Measurements from ENCODE around the gene ZNF598.
A peak's percentile ranks its signal among the peaks of the same experiment; 100 is the strongest.

Gene ZNF598

DNA sequence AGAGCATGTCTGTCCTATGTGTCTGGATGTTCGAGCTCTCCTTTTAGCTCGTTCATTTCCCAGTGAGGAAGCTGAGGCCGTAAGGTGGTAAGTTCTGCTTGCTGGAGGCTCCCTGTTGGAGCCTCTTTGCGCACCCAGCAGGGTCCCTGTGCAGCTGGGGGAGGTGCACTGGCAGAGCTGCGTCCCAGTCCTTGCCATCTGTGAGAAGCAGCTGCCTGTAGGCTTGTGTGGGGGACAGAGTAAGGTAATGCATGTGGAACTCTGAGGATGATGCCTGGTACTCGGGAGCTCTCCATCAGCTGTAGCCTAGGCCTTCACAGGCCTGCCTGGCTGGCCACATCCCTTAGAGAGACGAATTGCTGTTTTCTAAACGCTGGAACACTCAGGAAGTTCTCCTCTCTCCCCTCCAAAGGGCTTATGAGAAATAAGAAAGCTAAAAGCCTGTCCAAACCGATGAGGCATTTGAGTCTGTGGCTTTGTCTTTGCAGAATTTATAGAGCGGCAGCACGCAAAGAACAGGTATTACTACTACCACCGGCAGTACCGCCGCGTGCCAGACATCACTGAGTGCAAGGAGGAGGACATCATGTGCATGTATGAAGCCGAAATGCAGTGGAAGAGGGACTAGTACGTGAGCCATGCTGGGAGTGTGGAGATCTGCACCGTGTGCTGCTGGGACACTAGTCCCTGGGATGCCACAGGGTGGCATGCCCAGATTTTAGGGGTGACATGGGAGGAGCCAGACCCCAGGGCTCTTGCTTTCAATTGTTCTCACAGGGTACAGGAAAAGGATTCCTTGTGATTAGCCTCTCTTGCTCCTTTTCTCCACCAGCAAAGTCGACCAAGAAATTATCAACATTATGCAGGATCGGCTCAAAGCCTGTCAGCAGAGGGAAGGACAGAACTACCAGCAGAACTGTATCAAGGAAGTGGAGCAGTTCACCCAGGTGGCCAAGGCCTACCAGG lies 48.7 kb downstream of the ZNF598 start (continued):
- TF ChIP-seq, protein P1, sequence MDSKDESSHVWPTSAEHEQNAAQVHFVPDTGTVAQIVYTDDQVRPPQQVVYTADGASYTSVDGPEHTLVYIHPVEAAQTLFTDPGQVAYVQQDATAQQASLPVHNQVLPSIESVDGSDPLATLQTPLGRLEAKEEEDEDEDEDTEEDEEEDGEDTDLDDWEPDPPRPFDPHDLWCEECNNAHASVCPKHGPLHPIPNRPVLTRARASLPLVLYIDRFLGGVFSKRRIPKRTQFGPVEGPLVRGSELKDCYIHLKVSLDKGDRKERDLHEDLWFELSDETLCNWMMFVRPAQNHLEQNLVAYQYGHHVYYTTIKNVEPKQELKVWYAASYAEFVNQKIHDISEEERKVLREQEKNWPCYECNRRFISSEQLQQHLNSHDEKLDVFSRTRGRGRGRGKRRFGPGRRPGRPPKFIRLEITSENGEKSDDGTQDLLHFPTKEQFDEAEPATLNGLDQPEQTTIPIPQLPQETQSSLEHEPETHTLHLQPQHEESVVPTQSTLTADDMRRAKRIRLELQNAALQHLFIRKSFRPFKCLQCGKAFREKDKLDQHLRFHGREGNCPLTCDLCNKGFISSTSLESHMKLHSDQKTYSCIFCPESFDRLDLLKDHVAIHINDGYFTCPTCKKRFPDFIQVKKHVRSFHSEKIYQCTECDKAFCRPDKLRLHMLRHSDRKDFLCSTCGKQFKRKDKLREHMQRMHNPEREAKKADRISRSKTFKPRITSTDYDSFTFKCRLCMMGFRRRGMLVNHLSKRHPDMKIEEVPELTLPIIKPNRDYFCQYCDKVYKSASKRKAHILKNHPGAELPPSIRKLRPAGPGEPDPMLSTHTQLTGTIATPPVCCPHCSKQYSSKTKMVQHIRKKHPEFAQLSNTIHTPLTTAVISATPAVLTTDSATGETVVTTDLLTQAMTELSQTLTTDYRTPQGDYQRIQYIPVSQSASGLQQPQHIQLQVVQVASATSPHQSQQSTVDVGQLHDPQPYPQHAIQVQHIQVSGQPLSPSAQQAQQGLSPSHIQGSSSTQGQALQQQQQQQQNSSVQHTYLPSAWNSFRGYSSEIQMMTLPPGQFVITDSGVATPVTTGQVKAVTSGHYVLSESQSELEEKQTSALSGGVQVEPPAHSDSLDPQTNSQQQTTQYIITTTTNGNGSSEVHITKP (tag by site-specific recombination; IDR thresholded peaks at IDR 0.05): no peak
- no peak for TF ChIP-seq ZNF560 (tag by site-specific recombination; IDR thresholded peaks at IDR 0.05; ENCODE audit: borderline replicate concordance)
- TF ChIP-seq OSR2 (tag by site-specific recombination; IDR thresholded peaks at IDR 0.05): no peak
- TF ChIP-seq, protein P2, sequence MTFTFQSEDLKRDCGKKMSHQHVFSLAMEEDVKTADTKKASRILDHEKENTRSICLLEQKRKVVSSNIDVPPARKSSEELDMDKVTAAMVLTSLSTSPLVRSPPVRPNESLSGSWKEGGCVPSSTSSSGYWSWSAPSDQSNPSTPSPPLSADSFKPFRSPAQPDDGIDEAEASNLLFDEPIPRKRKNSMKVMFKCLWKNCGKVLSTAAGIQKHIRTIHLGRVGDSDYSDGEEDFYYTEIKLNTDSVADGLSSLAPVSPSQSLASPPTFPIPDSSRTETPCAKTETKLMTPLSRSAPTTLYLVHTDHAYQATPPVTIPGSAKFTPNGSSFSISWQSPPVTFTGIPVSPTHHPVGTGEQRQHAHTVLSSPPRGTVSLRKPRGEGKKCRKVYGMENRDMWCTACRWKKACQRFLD (tag by site-specific recombination; IDR thresholded peaks at IDR 0.05): no peak
- TF ChIP-seq ZBTB21 (tag by site-specific recombination; IDR thresholded peaks at IDR 0.05): no peak
- no peak for TF ChIP-seq ZNF132 (tag by site-specific recombination; IDR thresholded peaks at IDR 0.05; ENCODE audit: borderline replicate concordance)
- TF ChIP-seq ZSCAN30 (tag by site-specific recombination; IDR thresholded peaks at IDR 0.05): peak; percentile 63
- TF ChIP-seq SETDB1 (IDR thresholded peaks at IDR 0.05; ENCODE audit: insufficient read length, low read length): no peak
- peak; percentile 93 for TF ChIP-seq IKZF3 (tag by site-specific recombination; IDR thresholded peaks at IDR 0.05)
- TF ChIP-seq, protein P3, sequence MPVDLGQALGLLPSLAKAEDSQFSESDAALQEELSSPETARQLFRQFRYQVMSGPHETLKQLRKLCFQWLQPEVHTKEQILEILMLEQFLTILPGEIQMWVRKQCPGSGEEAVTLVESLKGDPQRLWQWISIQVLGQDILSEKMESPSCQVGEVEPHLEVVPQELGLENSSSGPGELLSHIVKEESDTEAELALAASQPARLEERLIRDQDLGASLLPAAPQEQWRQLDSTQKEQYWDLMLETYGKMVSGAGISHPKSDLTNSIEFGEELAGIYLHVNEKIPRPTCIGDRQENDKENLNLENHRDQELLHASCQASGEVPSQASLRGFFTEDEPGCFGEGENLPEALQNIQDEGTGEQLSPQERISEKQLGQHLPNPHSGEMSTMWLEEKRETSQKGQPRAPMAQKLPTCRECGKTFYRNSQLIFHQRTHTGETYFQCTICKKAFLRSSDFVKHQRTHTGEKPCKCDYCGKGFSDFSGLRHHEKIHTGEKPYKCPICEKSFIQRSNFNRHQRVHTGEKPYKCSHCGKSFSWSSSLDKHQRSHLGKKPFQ (tag by site-specific recombination; IDR thresholded peaks at IDR 0.05): no peak; the same call in 1 of the 2 replicates
- TF ChIP-seq, protein P4, sequence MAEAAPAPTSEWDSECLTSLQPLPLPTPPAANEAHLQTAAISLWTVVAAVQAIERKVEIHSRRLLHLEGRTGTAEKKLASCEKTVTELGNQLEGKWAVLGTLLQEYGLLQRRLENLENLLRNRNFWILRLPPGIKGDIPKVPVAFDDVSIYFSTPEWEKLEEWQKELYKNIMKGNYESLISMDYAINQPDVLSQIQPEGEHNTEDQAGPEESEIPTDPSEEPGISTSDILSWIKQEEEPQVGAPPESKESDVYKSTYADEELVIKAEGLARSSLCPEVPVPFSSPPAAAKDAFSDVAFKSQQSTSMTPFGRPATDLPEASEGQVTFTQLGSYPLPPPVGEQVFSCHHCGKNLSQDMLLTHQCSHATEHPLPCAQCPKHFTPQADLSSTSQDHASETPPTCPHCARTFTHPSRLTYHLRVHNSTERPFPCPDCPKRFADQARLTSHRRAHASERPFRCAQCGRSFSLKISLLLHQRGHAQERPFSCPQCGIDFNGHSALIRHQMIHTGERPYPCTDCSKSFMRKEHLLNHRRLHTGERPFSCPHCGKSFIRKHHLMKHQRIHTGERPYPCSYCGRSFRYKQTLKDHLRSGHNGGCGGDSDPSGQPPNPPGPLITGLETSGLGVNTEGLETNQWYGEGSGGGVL (tag by site-specific recombination; IDR thresholded peaks at IDR 0.05): no peak
- no peak for TF ChIP-seq ZNF423 (tag by site-specific recombination; IDR thresholded peaks at IDR 0.05)
- TF ChIP-seq ZNF169 (tag by site-specific recombination; IDR thresholded peaks at IDR 0.05): no peak
- no peak; the same call in 1 of the 2 replicates for TF ChIP-seq SCRT2 (tag by site-specific recombination; IDR thresholded peaks at IDR 0.05)
- no peak for TF ChIP-seq ZNF133 (tag by site-specific recombination; IDR thresholded peaks at IDR 0.05)
- no peak for TF ChIP-seq ZNF654 (tag by site-specific recombination; IDR thresholded peaks at IDR 0.05; ENCODE audit: low read depth)
- TF ChIP-seq ZNF76 (tag by site-specific recombination; IDR thresholded peaks at IDR 0.05; ENCODE audit: borderline replicate concordance, low read depth): peak; percentile 91
- TF ChIP-seq, protein P5, sequence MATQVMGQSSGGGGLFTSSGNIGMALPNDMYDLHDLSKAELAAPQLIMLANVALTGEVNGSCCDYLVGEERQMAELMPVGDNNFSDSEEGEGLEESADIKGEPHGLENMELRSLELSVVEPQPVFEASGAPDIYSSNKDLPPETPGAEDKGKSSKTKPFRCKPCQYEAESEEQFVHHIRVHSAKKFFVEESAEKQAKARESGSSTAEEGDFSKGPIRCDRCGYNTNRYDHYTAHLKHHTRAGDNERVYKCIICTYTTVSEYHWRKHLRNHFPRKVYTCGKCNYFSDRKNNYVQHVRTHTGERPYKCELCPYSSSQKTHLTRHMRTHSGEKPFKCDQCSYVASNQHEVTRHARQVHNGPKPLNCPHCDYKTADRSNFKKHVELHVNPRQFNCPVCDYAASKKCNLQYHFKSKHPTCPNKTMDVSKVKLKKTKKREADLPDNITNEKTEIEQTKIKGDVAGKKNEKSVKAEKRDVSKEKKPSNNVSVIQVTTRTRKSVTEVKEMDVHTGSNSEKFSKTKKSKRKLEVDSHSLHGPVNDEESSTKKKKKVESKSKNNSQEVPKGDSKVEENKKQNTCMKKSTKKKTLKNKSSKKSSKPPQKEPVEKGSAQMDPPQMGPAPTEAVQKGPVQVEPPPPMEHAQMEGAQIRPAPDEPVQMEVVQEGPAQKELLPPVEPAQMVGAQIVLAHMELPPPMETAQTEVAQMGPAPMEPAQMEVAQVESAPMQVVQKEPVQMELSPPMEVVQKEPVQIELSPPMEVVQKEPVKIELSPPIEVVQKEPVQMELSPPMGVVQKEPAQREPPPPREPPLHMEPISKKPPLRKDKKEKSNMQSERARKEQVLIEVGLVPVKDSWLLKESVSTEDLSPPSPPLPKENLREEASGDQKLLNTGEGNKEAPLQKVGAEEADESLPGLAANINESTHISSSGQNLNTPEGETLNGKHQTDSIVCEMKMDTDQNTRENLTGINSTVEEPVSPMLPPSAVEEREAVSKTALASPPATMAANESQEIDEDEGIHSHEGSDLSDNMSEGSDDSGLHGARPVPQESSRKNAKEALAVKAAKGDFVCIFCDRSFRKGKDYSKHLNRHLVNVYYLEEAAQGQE (tag by site-specific recombination; IDR thresholded peaks at IDR 0.05): peak; percentile 74
- no peak for TF ChIP-seq HOXD13 (CRISPR knock-in tag; IDR thresholded peaks at IDR 0.05; ENCODE audit: borderline replicate concordance)
- TF ChIP-seq RBAK (tag by site-specific recombination; IDR thresholded peaks at IDR 0.05): no peak
- TF ChIP-seq ZNF302 (tag by site-specific recombination; IDR thresholded peaks at IDR 0.05; ENCODE audit: low read depth): no peak
- TF ChIP-seq ZFHX2 (tag by site-specific recombination; conservative IDR thresholded peaks at IDR 0.05): no peak
- peak; percentile 41 for TF ChIP-seq KLF10 (tag by site-specific recombination; IDR thresholded peaks at IDR 0.05)
- TF ChIP-seq, protein P6, sequence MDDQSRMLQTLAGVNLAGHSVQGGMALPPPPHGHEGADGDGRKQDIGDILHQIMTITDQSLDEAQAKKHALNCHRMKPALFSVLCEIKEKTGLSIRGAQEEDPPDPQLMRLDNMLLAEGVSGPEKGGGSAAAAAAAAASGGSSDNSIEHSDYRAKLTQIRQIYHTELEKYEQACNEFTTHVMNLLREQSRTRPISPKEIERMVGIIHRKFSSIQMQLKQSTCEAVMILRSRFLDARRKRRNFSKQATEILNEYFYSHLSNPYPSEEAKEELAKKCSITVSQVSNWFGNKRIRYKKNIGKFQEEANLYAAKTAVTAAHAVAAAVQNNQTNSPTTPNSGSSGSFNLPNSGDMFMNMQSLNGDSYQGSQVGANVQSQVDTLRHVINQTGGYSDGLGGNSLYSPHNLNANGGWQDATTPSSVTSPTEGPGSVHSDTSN (CRISPR knock-in tag; IDR thresholded peaks at IDR 0.05): no peak
- TF ChIP-seq ZNF600 (tag by site-specific recombination; IDR thresholded peaks at IDR 0.05): peak; percentile 82
- TF ChIP-seq ZNF664 (tag by site-specific recombination; IDR thresholded peaks at IDR 0.05): no peak
